WI38 (cell line): ENCODE measurements around the gene IDH3B.

ENCODE experiments used
- H3K4me3 ChIP-seq: 2 replicates; pipeline ENCODE4 v1.5.1; 2011; ENCODE audit warnings: low read depth, mild to moderate bottlenecking, control low read depth, low read length
- CTCF ChIP-seq: IDR thresholded peaks from 2 replicates; pipeline ENCODE4 v1.5.1; 2012; ENCODE audit warnings: low read depth, mild to moderate bottlenecking, control low read depth, low read length

IDH3B gene

GRCh38 chr20:2706688-2707352 is 42.8 kb upstream of the IDH3B start:
- H3K4me3 ChIP-seq: no peak overlapping the region
- no peak for TF ChIP-seq CTCF

- H3K4me3 ChIP-seq: no peak overlapping the region
- TF ChIP-seq CTCF: no peak
Observed at GRCh38 chr20:2705931-2706645, 42.1 kb upstream of the IDH3B start.

DNA sequence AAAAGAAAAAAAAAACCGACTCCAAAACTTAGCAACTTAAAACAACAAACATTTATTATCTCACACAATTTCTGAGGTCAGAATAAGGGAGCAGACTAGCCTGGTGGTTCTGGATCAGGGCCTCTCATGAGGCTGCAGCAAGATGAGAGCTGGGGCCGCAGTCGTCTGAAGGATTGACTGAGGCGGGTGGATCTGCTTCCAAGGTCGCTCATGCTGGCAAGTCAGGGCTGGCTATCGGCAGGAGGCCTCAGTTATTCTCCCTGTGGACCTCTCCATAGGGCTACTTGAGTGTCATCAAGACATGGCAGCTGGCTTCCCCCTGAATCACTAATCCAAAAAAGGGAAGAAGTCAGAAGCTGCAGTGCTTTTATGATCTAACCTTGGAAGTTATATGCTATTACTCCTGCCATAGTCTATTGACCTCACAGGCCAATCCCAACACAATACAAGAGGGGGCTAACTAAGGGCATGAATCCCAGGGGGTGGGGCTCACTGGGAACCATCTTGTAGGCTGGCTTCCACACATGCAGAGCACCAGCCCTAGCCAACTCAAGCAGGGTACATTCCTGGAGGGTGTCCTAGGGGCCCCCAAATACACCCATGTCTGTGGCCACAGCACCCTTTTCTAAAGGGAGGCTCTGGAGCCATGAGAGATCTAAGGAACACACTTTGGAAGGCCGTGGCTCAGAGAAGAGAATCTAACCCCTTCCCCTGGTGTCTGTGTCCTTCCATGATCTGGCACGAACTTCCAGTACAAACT is 39.9 kb upstream of the IDH3B start:
- TF ChIP-seq CTCF: no peak
- H3K4me3 ChIP-seq: no peak overlapping the region

GRCh38 chr20:2701671-2702081 is 37.7 kb upstream of the IDH3B start:
- no peak overlapping the region for H3K4me3 ChIP-seq
- no peak for TF ChIP-seq CTCF

GRCh38 chr20:2700913-2701620 is 37.1 kb upstream of the IDH3B start:
- TF ChIP-seq CTCF: no peak
- H3K4me3 ChIP-seq: no peak overlapping the region

DNA sequence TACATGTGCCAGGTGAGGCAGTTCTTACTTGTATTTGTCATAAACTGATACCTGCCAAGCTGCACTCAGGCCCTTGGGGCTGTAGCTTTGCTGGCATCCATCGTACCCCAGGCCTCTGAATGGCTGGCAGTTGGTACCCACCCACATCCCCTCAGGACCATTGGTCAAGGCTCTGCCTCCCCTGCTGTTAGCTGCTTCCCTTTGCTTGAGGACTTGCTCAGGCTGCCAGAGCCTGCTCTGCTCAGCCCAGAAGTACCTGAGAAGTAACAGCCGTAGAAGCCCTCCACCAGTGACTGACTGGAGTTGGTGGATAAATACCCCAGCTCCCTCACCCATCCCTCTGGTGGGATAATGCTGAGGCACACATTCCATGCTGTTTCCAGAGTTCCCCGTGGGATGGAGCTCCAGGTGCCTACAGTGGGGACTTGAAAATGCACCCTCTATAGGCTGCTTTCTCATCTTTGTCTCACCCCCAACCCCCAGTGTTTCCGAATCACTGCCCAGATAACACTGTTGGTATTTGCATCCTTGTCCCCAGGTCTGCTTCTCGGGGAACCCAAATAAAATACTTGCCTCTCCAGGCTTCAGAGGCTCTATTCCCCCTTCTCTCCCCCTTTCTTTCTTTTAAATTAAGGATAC is 35.9 kb upstream of the IDH3B start:
- TF ChIP-seq CTCF: no peak
- no peak overlapping the region for H3K4me3 ChIP-seq
